Stimulated activated CD4-positive, alpha-beta T cell treated with anti-CD3 and anti-CD28 coated beads, Interleukin-4, amount 100 ng/mL, for 24 hours (primary cell): ENCODE measurements around the gene P2RX4.
A peak's percentile ranks its signal among the peaks of the same experiment; 100 is the strongest.
"Not testable (repeated sequence)": the region's sequence is repeated elsewhere in the genome, so short reads cannot be mapped to it uniquely, and the experiment has no call there.

ENCODE experiments used
- DNase-seq: peaks from one replicate; pipeline ENCODE4 v3.0.0-alpha.2; 2020

The P2RX4 gene

DNA sequence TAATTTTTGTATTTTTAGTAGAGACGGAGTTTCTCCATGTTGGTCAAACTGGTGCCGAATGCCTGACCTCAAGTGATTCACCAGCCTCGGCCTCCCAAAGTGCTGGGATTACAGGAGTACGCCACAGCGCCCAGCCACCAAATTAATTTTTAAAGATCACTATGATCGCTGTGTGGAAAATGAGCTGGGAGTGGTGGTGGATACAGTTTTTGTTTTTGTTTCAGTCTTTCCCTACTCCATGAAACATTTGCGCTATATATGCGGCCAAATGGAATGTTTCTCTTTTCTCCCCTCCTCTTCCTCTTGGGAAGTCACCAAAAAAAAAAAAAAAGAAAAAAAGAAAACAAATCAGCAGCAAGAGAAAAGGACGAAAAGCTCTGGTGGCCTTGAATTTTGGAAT is 20.8 kb upstream of the P2RX4 start:
- no peak for DNase-seq

DNA sequence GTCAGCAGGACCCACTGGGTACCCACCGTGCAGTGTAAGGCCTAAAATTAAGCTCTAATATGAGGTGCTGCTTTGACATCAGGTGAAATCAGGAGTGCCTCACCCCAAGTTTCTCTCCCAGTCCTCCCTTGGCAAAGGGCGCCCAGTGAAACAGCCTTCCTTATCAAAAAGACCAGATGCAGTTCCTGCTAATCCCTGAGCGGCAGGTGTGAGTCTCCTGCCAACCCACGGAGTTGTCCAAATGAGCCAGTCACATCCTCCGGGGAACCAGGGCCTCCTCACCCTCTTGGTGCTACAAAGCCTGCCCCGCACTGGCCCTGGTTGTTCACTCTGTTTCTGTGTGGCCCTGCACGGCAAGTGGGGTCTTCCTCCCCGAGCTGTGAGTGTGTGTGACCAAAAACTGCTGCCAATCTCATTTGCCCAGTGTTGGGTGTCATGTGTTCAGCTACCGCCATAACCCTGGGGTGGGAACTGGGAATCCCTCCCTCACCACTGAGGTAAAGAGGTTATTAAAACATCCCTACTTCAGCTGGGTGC is 20.2 kb upstream of the P2RX4 start:
- no peak for DNase-seq

DNA sequence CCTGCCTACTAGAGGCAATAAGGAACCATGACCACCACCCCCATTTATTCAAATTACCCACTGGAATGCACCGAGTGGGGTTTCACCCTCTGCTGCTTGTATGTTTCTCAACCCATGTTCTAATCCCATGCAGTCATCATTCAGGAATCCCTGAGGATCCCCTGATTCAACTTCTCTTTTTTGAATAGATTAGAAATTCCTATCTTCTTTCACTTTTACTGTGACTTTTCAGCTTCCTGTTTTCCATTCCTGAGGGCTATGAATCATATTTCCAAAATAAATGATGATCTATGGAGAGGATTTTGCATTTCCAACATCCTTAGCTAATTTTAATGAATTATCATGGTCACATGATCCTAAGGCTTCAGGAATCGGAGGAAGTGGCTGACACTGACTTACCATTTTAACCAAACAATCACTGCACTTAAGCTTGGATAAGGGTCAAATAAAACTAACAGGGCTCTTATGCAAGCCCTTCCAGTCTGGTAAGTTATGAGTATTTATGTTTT is 19.4 kb upstream of the P2RX4 start:
- no peak for DNase-seq

DNA sequence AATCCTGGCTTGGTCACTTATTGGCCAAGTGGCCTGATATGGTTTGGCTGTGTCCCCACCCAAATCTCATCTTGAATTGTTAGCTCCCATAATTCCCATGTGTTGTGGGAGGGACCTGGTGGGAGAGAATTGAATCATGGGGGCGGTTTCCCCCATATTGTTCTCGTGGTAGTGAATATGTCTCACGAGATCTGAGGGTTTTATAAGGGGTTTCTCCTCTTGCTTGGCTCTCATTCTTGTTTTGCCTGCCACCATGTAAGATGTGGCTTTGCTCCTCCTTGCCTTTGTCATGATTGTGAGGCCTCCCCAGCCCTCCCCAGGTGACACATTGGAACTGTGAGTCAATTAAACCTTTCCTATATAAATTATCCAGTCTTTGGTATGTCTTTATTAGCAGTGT is 18.8 kb upstream of the P2RX4 start:
- DNase-seq, result no peak

GRCh38 chr12:121196902-121197301 is 13.0 kb upstream of the P2RX4 start:
- no peak for DNase-seq

- DNase-seq, result no peak
Observed at GRCh38 chr12:121198949-121199348, 11.0 kb upstream of the P2RX4 start.

GRCh38 chr12:121201140-121201539 is 8.8 kb upstream of the P2RX4 start:
- DNase-seq, result not testable (repeated sequence)

- no peak for DNase-seq
Observed at GRCh38 chr12:121202407-121203355, 7.2 kb upstream of the P2RX4 start.

- DNase-seq, result no peak
Observed at GRCh38 chr12:121203482-121203881, 6.4 kb upstream of the P2RX4 start.

DNA sequence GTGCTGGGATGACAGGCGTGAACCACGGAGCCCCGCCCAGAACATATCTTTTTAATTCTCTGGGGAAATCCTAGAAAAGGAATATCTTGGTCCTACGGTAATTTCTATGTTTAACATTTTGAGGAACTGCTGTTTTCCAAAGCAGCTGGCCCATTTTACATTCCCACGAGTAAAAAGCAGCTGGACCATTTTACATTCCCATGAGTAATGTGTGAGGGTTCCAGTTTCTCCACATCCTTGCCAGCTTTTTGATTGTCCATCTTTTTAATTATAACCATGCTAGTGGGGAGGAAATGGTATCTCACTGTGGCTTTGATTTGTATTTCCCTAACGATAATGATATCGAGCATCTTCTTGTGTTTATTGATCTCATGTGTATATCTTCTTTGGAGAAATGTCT is 4.4 kb upstream of the P2RX4 start:
- no peak for DNase-seq

- not testable (repeated sequence) for DNase-seq
Observed at GRCh38 chr12:121208571-121208970, 1.4 kb upstream of the P2RX4 start.

- DNase-seq, result no peak
Observed at GRCh38 chr12:121209221-121209620, 708 bp upstream of the P2RX4 start.

GRCh38 chr12:121212875-121213274 is 2.9 kb downstream of the P2RX4 start:
- DNase-seq, result no peak

GRCh38 chr12:121214166-121214777 is 4.3 kb downstream of the P2RX4 start:
- DNase-seq, result peak; percentile 28

DNA sequence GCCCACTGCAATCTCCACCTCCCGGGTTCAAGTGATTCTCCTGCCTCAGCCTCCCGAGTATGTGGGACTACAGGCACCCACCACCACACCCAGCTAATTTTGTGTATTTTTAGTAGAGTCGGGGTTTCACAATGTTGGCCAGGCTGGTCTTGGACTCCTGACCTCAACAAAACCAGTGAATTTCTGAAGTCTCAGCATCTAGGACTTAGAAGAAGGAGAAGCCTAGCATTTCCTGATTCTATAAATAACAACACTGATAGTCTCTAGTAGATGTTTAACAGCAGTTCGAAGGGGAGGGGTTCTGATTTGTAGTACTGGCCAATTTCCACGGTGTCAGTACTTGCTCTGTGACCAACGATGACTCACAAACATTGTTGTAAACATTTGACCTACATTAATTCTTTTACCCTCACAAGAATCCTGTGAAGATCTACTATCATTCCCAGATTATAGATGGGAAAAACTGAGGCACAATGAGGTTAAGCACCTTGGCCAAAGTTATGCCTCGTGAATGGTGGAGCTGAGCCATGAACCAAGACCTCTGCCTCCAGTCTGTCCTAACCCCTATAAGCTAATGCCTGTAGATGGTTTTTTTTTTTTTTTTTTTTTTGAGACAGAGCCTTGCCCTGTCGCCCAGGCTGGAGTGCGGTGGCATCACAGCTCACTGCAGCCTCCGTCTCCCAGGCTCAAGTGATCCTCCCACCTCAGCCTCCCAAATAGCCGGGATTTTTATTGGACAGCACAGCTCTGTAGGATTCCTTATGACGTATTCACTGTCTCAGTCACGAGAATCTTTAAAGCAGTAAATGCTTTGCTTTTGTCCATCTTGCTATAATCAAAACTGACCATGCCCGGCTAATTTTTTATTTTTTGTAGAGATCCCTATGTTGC is 5.2 kb downstream of the P2RX4 start:
- no peak for DNase-seq

GRCh38 chr12:121216102-121216501 is 6.2 kb downstream of the P2RX4 start:
- no peak for DNase-seq

DNA sequence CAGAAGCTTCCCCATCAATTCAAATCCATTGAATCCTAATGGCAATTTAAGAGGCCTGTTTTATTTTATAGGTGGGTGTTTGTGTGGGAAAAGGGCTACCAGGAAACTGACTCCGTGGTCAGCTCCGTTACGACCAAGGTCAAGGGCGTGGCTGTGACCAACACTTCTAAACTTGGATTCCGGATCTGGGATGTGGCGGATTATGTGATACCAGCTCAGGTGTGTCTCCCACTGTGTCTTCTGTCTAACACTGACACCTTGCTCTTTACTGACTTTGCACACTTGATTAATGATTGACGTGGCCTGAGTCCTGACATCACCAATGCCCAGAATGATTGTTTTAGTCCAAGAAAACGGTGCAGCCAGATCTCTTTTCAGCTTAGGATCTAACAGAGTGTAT is 7.1 kb downstream of the P2RX4 start:
- DNase-seq, result no peak

- DNase-seq, result no peak
Observed at GRCh38 chr12:121217761-121218160, 7.8 kb downstream of the P2RX4 start.

DNA sequence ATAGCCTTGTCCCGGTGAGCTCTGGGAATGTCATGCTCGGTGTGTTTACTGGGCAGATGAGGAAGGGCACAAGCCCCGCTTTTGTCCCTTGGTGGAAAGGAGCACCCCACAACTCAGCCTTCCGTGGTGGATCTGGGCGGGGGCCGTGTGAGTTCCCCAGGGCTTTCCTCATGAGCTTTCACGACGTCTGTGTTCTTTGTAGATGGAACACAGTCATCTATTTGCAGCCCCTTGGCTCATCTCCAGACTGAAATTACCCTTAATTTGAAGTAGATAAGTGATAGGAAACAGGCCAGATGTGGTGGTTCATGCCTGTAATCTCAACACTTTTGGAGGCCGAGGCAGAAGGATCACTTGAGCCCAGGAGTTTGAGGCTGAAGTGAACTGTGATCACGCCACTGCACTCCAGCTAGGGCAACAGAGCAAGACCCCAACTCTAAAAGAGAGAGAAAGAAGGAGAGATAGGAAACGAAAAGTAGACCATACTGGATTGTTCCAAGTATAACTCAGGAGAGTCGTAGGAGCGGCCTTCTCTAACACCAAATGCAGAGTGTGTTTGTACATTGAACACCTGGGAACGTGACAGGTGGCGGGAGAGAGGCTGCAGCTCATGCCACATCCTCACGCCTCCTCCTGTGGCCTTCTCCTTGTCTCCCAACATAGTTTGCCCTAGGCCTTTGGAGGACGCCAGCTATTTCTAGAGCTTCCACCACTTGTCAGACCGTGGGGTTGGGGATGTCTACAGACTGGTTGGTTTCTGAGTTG is 8.8 kb downstream of the P2RX4 start:
- DNase-seq, result no peak

- no peak for DNase-seq
Observed at GRCh38 chr12:121219353-121219986, 9.5 kb downstream of the P2RX4 start.

DNA sequence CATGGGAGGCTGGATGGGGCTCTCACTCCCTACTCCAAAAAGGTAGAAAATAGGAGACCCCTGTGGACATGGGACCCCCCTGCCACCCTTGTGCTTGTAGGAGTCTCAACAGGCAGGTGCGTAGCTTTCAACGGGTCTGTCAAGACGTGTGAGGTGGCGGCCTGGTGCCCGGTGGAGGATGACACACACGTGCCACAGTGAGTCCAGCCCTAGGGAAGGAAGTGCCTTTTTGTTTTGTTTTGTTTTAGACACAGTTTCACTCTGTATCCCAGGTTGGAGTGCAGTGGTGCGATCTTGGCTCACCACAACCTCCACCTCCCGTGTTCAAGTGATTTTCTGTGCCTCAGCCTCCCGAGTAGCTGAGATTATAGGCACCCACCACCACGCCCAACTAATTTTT is 12.9 kb downstream of the P2RX4 start:
- no peak for DNase-seq
